ENCODE results near the gene ITGB4.

Gene ITGB4

GRCh38 chr17:75754378-75755204 lies 33.3 kb downstream of the ITGB4 start:
- TF ChIP-seq, protein P1, sequence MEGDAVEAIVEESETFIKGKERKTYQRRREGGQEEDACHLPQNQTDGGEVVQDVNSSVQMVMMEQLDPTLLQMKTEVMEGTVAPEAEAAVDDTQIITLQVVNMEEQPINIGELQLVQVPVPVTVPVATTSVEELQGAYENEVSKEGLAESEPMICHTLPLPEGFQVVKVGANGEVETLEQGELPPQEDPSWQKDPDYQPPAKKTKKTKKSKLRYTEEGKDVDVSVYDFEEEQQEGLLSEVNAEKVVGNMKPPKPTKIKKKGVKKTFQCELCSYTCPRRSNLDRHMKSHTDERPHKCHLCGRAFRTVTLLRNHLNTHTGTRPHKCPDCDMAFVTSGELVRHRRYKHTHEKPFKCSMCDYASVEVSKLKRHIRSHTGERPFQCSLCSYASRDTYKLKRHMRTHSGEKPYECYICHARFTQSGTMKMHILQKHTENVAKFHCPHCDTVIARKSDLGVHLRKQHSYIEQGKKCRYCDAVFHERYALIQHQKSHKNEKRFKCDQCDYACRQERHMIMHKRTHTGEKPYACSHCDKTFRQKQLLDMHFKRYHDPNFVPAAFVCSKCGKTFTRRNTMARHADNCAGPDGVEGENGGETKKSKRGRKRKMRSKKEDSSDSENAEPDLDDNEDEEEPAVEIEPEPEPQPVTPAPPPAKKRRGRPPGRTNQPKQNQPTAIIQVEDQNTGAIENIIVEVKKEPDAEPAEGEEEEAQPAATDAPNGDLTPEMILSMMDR (IDR thresholded peaks at IDR 0.05; ENCODE audit: extremely low read depth, insufficient read depth, missing control alignments): no peak
- in situ Hi-C loops (cut with MboI; ENCODE audit: low pct_unique_long_range_greater_than_20kb, low sequenced_read_pairs, unreplicated experiment): no loop called here
- DNase-seq (ENCODE audit: low spot score): no peak

DNA sequence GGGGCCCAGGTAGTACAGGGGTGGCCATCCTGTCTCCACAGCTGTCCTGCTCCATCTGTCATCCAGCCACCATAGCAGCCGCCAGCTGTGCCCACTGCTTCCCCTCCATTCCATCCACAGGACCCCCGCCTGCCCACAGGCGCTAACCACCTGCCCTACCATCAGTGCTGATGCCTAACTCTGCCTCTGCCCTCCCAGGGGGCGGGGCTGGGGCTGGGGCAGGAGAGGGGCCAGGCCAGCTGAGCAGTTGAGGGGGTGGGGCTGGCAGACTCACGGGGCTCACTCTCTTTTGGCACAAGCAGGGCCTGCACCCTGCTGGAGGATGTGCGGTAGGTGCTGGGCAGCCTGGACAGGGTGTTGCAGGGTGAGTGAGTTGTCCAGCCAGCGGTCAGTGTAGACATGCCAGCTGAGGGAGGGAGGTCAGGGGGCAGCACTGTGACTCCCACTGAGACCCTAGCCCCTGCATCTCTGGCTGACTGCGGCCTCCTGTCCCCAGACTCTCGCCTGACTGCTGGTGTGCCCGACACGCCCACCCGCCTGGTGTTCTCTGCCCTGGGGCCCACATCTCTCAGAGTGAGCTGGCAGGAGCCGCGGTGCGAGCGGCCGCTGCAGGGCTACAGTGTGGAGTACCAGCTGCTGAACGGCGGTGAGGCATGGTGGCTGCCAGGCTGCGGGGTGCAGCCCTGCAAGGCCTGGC lies 34.1 kb downstream of the ITGB4 start:
- TF ChIP-seq, protein P1 (IDR thresholded peaks at IDR 0.05; ENCODE audit: extremely low read depth, insufficient read depth, missing control alignments): no peak
- DNase-seq (ENCODE audit: low spot score): no peak
- in situ Hi-C loops (cut with MboI; ENCODE audit: low pct_unique_long_range_greater_than_20kb, low sequenced_read_pairs, unreplicated experiment): no loop called here

DNA sequence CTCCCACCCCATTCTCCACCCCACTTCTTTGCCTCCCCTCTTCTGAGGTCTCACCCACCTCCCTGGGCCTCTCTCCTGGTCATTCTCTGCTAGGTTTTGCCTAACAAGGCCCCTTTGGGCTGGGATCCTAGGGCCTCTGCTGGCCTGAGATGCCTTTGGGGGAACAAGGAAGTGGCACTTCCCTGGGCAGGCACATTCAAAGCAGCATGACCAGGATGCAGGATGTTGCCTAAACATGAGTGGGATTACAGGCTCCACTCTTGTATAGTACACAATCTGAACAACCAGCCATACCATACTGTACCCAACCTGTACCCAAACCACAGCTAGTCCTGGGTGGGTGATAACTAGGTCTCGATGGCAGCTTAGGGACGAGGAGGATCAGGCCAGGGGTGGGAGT lies 34.7 kb downstream of the ITGB4 start:
- no peak for DNase-seq (ENCODE audit: low spot score)
- in situ Hi-C loops (cut with MboI; ENCODE audit: low pct_unique_long_range_greater_than_20kb, low sequenced_read_pairs, unreplicated experiment): no loop called here
- TF ChIP-seq, protein P1 (IDR thresholded peaks at IDR 0.05; ENCODE audit: extremely low read depth, insufficient read depth, missing control alignments): no peak

DNA sequence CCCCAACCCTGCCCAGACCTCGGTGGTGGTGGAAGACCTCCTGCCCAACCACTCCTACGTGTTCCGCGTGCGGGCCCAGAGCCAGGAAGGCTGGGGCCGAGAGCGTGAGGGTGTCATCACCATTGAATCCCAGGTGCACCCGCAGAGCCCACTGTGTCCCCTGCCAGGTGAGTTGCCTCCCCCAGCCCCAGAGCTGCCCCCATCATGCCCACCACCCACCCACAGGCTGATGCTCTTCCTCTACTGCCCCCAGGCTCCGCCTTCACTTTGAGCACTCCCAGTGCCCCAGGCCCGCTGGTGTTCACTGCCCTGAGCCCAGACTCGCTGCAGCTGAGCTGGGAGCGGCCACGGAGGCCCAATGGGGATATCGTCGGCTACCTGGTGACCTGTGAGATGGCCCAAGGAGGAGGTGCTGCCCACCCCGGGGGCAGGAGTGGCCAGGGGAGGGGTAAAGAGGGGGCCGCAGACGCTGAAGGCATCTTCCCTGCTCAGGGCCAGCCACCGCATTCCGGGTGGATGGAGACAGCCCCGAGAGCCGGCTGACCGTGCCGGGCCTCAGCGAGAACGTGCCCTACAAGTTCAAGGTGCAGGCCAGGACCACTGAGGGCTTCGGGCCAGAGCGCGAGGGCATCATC lies 35.3 kb downstream of the ITGB4 start:
- TF ChIP-seq, protein P1 (IDR thresholded peaks at IDR 0.05; ENCODE audit: extremely low read depth, insufficient read depth, missing control alignments): no peak
- in situ Hi-C loops (cut with MboI; ENCODE audit: low pct_unique_long_range_greater_than_20kb, low sequenced_read_pairs, unreplicated experiment): no loop called here
- DNase-seq (ENCODE audit: low spot score): no peak

DNA sequence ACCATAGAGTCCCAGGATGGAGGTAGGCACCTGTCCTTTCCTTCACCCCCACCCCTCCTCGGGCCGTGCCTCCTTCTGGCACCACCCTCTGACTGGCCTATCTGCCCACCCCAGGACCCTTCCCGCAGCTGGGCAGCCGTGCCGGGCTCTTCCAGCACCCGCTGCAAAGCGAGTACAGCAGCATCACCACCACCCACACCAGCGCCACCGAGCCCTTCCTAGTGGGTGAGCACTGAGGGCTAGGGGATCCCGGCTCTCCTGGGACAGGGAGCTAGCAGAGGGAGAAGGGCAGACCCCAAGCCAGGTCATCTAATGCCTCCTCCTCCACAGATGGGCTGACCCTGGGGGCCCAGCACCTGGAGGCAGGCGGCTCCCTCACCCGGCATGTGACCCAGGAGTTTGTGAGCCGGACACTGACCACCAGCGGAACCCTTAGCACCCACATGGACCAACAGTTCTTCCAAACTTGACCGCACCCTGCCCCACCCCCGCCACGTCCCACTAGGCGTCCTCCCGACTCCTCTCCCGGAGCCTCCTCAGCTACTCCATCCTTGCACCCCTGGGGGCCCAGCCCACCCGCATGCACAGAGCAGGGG lies 35.9 kb downstream of the ITGB4 start:
- TF ChIP-seq, protein P1 (IDR thresholded peaks at IDR 0.05; ENCODE audit: extremely low read depth, insufficient read depth, missing control alignments): no peak
- DNase-seq (ENCODE audit: low spot score): no peak
- in situ Hi-C loops (cut with MboI; ENCODE audit: low pct_unique_long_range_greater_than_20kb, low sequenced_read_pairs, unreplicated experiment): no loop called here

GRCh38 chr17:75758131-75758905 lies 37.1 kb downstream of the ITGB4 start:
- in situ Hi-C loops (cut with MboI; ENCODE audit: low pct_unique_long_range_greater_than_20kb, low sequenced_read_pairs, unreplicated experiment): no loop called here
- TF ChIP-seq, protein P1 (IDR thresholded peaks at IDR 0.05; ENCODE audit: extremely low read depth, insufficient read depth, missing control alignments): peak; percentile 28
- no peak for DNase-seq (ENCODE audit: low spot score)
